Muscle of arm (tissue), 12 donors: Measurements from ENCODE around the gene SERPINE2. TPM values are rescaled to one million over a fixed set of nuclear protein-coding genes. Genes with fewer than 3 reads are reported as not detected.
A peak's percentile ranks its signal among the peaks of the same experiment; 100 is the strongest.
"Not testable (repeated sequence)": the region's sequence is repeated elsewhere in the genome, so short reads cannot be mapped to it uniquely, and the experiment has no call there.

Experiments
- DNase-seq: peaks from one replicate; pipeline ENCODE4 v3.0.0-alpha.2; 2013
- polyA plus RNA-seq, 12 donors: library from polyadenylated mRNA; unstranded; fragments of 120-200 nt; gene quantifications; one replicate each; pipeline ENCODE4 v1.2.1, GENCODE V29; 2013; ENCODE audit not compliant: insufficient read length in 12 of 12

SERPINE2 gene
- polyA plus RNA-seq, 12 donors: 78.4 to 128 (median 89.2) TPM; not detected in 1

GRCh38 chr2:224022486-224022885 is 16.6 kb downstream of the SERPINE2 start:
- no peak for DNase-seq

- no peak for DNase-seq
Measured at GRCh38 chr2:224020523-224020922, 18.6 kb downstream of the SERPINE2 start.

GRCh38 chr2:224017957-224018356 is 21.1 kb downstream of the SERPINE2 start:
- no peak for DNase-seq

- DNase-seq: no peak
Measured at GRCh38 chr2:224016963-224017362, 22.1 kb downstream of the SERPINE2 start.

- no peak for DNase-seq
Measured at GRCh38 chr2:224014336-224014735, 24.8 kb downstream of the SERPINE2 start.

GRCh38 chr2:224011837-224012236 is 27.2 kb downstream of the SERPINE2 start:
- DNase-seq: no peak

- DNase-seq: no peak
Measured at GRCh38 chr2:224009605-224010315, 29.3 kb downstream of the SERPINE2 start.

GRCh38 chr2:224008702-224009261 is 30.3 kb downstream of the SERPINE2 start:
- no peak for DNase-seq

GRCh38 chr2:224004105-224004695 is 34.9 kb downstream of the SERPINE2 start:
- DNase-seq: no peak

GRCh38 chr2:224000662-224001061 is 38.4 kb downstream of the SERPINE2 start:
- DNase-seq: not testable (repeated sequence)

GRCh38 chr2:223999862-224000261 is 39.2 kb downstream of the SERPINE2 start:
- no peak for DNase-seq

- DNase-seq: no peak
Measured at GRCh38 chr2:223998948-223999347, 40.1 kb downstream of the SERPINE2 start.

GRCh38 chr2:223997938-223998337 is 41.1 kb downstream of the SERPINE2 start:
- no peak for DNase-seq

GRCh38 chr2:223996391-223996790 is 42.7 kb downstream of the SERPINE2 start:
- no peak for DNase-seq

GRCh38 chr2:223995569-223995968 is 43.5 kb downstream of the SERPINE2 start:
- no peak for DNase-seq

- DNase-seq: no peak
Measured at GRCh38 chr2:223994562-223995162, 44.4 kb downstream of the SERPINE2 start.

GRCh38 chr2:223993634-223994232 is 45.4 kb downstream of the SERPINE2 start:
- DNase-seq: peak; percentile 81

GRCh38 chr2:223991611-223992010 is 47.5 kb downstream of the SERPINE2 start:
- DNase-seq: no peak

- DNase-seq: no peak
Measured at GRCh38 chr2:223989856-223990232, 49.2 kb downstream of the SERPINE2 start.

GRCh38 chr2:223989206-223989855 is 49.8 kb downstream of the SERPINE2 start:
- no peak for DNase-seq

GRCh38 chr2:223981241-223981640 is 57.8 kb downstream of the SERPINE2 start:
- no peak for DNase-seq

GRCh38 chr2:223980803-223981202 is 58.3 kb downstream of the SERPINE2 start:
- no peak for DNase-seq
